GM18519 (cell line): Measurements from ENCODE around the gene TLR9.

ENCODE experiments used
- ATAC-seq: cut with Tn5 transposase; IDR thresholded peaks from one replicate; pipeline ENCODE4 v1.9.1; 2021; ENCODE audit warnings: mild to moderate bottlenecking, moderate library complexity; ENCODE audit not compliant: unreplicated experiment, low FRiP score

TLR9 gene

DNA sequence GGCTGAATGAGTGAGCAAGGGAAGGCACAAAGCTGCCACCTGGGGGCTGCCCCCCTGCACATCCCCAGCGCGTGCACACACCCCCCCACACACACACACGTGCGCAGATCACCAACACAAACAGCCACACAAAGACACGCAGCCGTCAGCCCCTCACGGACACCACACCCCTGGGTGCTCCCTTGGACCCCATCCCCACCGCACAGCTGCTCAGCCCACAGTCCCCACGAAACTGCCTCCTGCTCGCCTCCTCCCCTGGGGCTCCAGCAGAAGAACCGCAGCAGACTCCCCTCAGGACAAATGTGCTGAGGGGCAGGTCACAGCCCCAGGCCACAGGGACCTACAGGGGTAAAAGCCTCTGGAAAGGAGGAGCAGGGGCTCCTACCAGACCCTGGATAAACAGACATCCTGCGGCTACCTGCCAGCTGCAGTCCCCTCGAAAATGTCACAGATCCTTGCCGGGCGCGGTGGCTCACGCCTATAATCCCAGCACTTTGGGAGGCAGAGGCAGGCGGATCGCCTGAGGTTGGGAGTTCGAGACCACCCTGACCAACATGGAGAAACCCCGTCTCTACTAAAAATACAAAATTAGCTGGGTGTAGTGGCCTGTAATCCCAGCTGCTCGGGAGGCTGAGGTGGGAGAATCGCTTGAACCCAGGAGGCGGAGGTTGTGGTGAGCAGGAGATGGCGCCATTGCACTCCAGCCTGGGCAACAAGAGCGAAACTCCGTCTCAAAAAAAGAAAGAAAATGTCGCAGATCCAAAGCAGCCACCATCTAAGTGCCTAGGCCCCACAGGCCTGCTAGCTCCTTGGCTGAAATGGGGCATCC lies 7.0 kb upstream of the TLR9 start:
- no peak for ATAC-seq

- no peak for ATAC-seq
Observed at GRCh38 chr3:52231502-52232278, 6.2 kb upstream of the TLR9 start.

DNA sequence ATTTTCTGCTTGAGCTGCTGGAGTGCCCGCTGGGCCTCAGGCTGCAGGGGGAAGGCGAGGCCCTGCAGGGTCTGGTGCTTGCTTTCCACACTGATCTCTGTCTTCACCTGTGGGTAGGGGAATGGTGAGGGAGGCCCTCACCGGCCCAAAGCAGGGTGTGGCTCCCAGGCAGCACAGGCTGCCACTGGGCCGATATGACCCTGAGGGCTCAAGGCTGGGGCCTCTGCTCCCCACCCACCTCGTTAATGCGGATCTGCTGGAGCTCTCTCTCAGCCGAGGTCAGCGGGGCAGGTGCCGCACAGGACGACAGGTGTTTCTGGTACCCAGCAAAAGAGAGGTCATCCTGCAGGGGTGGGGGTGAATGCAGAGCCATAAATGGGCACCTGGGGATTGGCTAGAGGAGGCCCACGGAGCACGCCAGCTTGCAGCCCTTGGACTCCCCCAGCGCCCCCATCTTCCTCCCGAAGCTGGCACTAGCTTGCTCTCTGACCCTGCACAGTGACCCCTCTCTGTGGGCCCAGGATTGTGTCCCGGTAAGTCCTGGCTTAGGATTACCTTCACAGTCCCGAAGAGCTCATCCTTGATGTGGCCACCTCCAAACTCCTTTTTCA lies 5.5 kb upstream of the TLR9 start:
- ATAC-seq: no peak

GRCh38 chr3:52230461-52230860 lies 5.0 kb upstream of the TLR9 start:
- ATAC-seq: no peak

DNA sequence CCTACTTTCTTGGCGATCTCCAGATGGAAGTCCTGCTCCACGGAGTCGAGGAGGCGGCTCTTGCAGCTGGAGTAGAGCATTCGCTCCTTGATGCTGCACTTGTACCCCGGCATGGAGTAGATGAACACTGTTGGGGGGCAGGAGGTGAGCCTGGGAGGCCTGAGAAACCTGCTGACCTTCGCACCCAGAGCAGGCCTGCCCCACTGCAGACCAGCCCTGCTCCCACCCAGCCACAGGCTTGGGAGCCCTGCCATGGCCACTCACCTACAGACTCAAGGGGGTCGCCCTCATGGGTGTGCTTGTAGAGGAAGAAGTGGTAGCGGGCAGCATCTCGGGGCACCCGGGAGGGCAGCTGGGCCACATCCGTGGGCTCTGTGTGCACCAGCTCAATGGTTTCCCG lies 4.2 kb upstream of the TLR9 start:
- ATAC-seq: no peak

GRCh38 chr3:52228751-52229291 lies 3.4 kb upstream of the TLR9 start:
- ATAC-seq: no peak

DNA sequence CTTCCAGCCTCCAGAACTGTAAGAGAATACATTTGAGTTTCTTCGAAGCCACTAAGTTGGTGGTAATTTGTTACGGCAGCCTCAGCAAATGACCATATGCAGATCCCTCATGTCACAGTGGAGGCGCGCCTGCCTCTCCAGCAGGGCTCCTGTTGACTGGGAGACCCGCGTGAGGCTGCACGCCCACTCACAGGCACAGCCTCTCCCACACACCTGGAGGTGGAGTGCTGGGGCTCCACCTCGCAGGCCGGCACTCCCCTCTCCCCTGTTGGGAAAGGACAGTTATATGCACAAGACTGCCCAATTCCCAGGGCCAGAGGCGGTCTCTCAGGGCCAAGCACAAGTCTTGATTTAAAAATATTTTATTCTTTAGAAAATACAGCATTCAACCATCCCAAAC lies 2.8 kb upstream of the TLR9 start:
- ATAC-seq: no peak

DNA sequence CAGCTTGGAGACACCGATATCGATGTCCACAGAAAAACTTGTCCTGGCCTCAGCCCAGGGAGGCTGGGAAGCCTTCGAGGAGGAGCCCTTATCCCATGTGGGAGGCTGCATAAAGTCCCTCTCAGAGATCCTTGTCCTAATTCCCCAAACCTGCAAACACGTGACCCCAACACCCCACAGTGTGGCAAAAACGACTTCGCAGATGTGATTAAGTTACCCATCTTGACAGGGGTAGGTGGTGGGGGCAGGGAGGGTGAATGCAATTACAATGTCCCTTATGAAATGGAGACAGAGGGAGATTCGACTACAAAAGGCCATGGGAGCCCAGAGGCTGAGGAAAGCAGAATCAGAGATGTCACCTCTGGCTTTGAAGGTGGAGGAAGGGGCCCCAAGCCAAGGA lies 2.3 kb upstream of the TLR9 start:
- no peak for ATAC-seq

GRCh38 chr3:52227117-52227516 lies 1.7 kb upstream of the TLR9 start:
- no peak for ATAC-seq

DNA sequence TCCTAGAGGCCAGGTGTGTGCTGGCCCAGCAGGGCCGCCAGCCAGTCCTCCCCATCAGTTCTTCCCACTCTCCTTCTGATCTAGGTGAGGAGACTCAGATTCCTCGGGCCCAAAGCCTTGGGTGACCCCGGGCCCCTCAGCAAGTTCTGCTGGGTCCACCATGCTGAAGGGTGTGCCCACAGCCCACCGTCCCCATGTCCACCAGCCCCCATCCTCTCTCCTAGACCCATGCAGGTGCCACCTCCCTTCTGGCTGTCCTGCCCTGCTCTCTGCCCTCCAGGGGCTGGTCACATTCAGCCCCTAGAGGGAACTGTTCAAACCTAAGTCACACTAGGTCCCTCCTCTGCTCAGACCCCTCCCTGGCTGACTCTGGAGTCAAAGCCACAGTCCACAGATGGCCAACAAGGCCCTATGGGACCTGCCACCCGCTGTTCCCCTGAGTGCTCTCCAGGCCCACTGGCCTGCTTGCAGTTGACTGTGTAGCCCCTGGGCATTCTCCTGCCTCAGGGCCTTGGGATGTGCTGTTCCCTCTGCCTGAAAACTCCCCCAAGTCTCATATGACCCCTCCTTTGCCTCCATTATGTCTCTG lies 878 bp upstream of the TLR9 start:
- ATAC-seq: peak; percentile 3

GRCh38 chr3:52223449-52224408 lies 1.7 kb downstream of the TLR9 start:
- no peak for ATAC-seq

- ATAC-seq: no peak
Observed at GRCh38 chr3:52222319-52223221, 2.9 kb downstream of the TLR9 start.

GRCh38 chr3:52221563-52222318 lies 3.7 kb downstream of the TLR9 start:
- no peak for ATAC-seq

- no peak for ATAC-seq
Observed at GRCh38 chr3:52221141-52221562, 4.3 kb downstream of the TLR9 start.

GRCh38 chr3:52220380-52221026 lies 4.9 kb downstream of the TLR9 start:
- no peak for ATAC-seq

DNA sequence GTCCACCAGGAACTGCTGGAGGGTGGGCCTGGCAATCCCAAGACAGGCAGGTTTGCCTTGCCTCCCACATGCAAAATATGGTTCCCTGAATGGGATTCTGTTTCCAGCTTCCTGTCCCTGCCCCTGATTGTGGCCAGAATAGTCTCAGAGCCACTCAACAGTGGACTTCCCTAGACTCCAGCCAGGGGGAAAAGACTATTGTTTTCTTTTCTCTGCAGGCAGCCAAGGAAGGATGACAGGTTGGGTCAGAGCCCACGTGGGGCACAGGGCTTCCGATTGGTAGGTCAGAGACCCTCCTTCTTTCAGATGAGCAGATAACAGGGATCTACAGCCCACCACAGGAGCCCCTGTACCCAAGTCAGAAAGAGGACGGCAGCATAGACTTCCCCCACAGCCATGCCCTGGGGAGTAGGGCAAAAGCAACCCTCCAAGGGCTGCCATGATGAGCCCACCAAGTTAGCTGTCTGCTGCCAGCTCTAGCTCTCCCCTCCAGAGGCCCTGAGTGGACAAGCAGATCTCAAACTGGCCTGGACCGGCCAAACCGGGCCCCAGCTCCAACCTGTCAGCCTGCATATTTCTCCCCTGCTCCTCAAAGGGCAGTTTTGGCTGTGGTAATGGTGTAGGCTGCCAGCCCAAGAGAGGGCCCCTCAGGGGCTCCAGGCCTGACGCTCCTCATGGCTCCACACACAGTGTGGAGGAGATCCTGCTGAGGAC lies 6.4 kb downstream of the TLR9 start:
- no peak for ATAC-seq

- no peak for ATAC-seq
Observed at GRCh38 chr3:52218454-52218853, 7.0 kb downstream of the TLR9 start.
